ENCODE results near the gene RAP1GDS1.
A peak's percentile ranks its signal among the peaks of the same experiment; 100 is the strongest.

DNA sequence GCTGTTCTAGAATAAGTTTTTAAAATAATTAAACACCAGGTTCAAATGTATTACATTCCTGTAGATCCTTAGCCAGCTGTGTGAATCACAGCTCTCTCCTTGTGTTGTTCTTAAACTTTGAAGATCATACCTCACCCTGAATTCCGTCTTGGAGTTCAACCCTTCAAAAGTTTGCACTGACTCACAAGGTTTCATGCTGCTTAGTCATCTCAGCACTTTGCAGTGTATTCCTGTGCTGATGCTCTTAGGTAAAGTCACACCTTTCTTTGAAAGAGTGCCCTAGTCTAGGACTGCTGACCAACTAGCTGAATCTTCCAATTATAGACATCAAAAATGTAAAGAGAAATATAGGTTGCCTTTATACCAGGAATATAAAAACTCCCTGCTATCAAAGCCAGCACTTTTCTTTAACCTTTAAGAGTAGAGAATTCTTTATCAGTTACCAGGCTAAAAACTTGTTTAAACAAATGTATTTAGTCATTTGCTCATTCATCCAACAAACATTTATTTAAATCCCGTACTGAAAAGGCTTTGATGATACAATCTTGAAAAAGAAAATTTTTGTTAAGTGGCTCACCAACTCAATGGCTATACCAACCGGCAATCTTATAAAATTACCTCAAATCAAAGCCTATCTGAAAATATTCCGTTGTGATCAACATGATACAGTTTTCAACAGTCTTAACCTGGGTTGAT lies 169.7 kb downstream of the RAP1GDS1 start:
- TF ChIP-seq POLR2AphosphoS5 (IDR thresholded peaks at IDR 0.05; ENCODE audit: low read depth, low read length) (0 out of 2 replicates have a peak, but pooled peaks have one; percentile 45), POLR2A (IDR thresholded peaks at IDR 0.05; ENCODE audit: borderline replicate concordance, extremely low read depth, insufficient read depth, insufficient read length) (no peak), EZH2 (IDR thresholded peaks at IDR 0.05) (no peak), SIN3A (IDR thresholded peaks at IDR 0.05; ENCODE audit: low read depth) (peak; percentile 72), TCF7L2 (IDR thresholded peaks at IDR 0.05; ENCODE audit: borderline replicate concordance, extremely low read depth, insufficient read depth, insufficient read length) (peak; percentile 56), EZH2phosphoT487 (IDR thresholded peaks at IDR 0.05; ENCODE audit: borderline replicate concordance) (no peak), YY1 (IDR thresholded peaks at IDR 0.05; ENCODE audit: extremely low read depth, insufficient replicate concordance, low read depth, low read length) (no peak)
- TF ChIP-seq, protein P1, sequence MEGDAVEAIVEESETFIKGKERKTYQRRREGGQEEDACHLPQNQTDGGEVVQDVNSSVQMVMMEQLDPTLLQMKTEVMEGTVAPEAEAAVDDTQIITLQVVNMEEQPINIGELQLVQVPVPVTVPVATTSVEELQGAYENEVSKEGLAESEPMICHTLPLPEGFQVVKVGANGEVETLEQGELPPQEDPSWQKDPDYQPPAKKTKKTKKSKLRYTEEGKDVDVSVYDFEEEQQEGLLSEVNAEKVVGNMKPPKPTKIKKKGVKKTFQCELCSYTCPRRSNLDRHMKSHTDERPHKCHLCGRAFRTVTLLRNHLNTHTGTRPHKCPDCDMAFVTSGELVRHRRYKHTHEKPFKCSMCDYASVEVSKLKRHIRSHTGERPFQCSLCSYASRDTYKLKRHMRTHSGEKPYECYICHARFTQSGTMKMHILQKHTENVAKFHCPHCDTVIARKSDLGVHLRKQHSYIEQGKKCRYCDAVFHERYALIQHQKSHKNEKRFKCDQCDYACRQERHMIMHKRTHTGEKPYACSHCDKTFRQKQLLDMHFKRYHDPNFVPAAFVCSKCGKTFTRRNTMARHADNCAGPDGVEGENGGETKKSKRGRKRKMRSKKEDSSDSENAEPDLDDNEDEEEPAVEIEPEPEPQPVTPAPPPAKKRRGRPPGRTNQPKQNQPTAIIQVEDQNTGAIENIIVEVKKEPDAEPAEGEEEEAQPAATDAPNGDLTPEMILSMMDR (IDR thresholded peaks at IDR 0.05 in 2 of 3, conservative IDR thresholded peaks at IDR 0.05 in 1 of 3; ENCODE audit: borderline replicate concordance in 1 of 3, insufficient read depth in 1 of 3, low read depth in 2 of 3, low read length in 2 of 3) = no peak
- TF ChIP-seq, protein P2, sequence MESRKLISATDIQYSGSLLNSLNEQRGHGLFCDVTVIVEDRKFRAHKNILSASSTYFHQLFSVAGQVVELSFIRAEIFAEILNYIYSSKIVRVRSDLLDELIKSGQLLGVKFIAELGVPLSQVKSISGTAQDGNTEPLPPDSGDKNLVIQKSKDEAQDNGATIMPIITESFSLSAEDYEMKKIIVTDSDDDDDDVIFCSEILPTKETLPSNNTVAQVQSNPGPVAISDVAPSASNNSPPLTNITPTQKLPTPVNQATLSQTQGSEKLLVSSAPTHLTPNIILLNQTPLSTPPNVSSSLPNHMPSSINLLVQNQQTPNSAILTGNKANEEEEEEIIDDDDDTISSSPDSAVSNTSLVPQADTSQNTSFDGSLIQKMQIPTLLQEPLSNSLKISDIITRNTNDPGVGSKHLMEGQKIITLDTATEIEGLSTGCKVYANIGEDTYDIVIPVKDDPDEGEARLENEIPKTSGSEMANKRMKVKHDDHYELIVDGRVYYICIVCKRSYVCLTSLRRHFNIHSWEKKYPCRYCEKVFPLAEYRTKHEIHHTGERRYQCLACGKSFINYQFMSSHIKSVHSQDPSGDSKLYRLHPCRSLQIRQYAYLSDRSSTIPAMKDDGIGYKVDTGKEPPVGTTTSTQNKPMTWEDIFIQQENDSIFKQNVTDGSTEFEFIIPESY (IDR thresholded peaks at IDR 0.05; ENCODE audit: extremely low read depth, insufficient replicate concordance, low read length) = no peak
